ENCODE results near the gene PPIL1.
"Not testable (repeated sequence)": the region's sequence is repeated elsewhere in the genome, so short reads cannot be mapped to it uniquely, and the experiment has no call there.

PPIL1 gene

DNA sequence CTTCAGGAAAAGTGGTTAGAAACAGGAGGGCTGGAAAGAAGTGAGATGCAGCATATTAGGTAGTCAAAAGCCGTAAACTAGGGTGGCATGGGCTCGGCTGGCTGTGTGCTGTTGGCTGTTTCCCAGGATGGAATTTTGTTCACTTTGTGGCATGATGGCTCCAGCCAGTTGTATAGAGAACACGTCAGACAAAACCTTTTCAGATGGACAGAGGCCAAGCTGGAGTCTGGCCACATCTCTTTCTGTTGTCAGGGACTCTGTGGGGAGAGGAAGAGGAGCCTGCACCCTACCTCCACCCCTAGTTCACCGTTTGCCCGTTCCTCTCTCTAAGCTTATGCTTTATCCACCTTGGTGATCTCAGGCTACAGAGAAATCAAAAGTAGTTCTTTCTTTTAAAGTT lies 33.2 kb upstream of the PPIL1 start:
- Histone ChIP-seq H3K36me3 (ENCODE audit: control insufficient read depth, insufficient read depth, low read length) (no peaks in the 10 kb centered on the region), H3K27me3 (ENCODE audit: control insufficient read depth, insufficient read depth, low read length) (no peaks in the 10 kb centered on the region), H3K4me1 (ENCODE audit: control insufficient read depth, insufficient read depth, low read length) (no peaks in the 10 kb centered on the region), H3K9ac (ENCODE audit: low read depth, low read length) (no peak overlapping the region), H3K9me3 (ENCODE audit: control insufficient read depth, insufficient read depth, low read length) (no peaks in the 10 kb centered on the region), H3K4me3 (ENCODE audit: low read depth, low read length) (no peak overlapping the region)

DNA sequence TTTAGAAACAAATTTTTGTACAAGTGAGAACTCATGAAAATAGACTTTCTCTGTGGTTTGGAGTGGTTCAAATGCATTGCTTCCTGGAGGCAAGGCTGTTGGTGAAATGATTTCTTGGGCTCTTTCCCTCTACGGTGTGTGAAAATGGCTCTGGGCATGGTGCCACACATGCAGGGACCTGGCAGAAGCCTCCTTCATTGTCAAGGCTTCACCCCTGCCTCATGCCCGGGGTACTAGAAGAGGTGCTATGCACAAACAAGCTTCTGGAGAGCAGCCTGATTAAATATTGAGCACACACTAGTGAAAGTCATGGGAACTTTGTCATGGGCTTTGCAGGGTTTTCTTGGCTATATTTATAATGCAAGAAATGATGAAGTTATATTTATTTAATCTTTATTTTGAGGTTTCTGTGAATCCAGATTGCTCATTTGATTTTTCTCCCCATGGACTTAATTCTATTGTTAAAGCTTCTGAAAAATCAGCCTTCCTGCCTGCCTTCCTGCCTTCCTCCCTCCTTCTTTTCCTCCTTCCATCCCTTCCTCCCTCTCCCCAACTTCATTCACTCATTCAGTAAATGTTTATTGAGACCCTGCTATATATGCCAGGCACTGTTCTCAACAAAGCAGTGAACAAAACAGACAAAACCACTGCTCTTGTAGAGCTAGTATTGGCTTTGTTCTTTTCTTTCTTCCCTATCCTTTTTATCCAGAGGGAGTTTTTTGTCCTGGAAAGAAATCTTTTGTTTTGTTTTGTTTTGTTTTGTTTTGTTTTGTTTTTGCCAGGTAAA lies 32.1 kb upstream of the PPIL1 start:
- H3K27me3 ChIP-seq (ENCODE audit: control insufficient read depth, insufficient read depth, low read length), result no peaks in the 10 kb centered on the region
- H3K9ac ChIP-seq (ENCODE audit: low read depth, low read length), result no peak overlapping the region
- H3K9me3 ChIP-seq (ENCODE audit: control insufficient read depth, insufficient read depth, low read length), result no peaks in the 10 kb centered on the region
- H3K4me1 ChIP-seq (ENCODE audit: control insufficient read depth, insufficient read depth, low read length), result no peaks in the 10 kb centered on the region
- no peak overlapping the region for H3K4me3 ChIP-seq (ENCODE audit: low read depth, low read length)
- no peaks in the 10 kb centered on the region for H3K36me3 ChIP-seq (ENCODE audit: control insufficient read depth, insufficient read depth, low read length)

DNA sequence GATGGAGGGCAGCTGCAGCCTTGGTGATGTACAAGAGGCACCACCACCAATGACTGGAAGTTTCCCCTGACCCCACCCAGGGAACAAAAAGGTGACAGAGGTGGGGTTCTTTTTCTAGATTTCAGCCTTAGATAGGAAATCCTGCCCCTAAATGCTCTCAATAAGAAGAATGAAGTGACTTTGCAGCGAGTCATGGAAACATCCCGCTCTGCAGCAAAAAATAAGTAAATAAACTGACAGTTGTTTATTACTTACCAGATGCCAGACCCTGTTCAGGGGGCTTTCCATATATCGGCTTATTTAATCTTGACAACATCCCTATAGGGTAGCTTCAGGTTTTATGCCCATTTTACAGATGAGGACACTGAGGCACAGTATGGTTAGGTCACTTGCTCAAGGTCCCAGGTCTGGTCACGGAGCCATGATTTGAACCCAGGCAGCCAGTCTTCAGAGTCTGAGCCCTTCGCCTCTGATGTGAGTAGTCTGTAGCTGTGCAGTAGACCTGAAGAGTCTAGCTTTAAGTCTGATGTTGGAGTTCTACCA lies 30.3 kb upstream of the PPIL1 start:
- no peaks in the 10 kb centered on the region for H3K27me3 ChIP-seq (ENCODE audit: control insufficient read depth, insufficient read depth, low read length)
- no peak overlapping the region for H3K9ac ChIP-seq (ENCODE audit: low read depth, low read length)
- no peaks in the 10 kb centered on the region for H3K36me3 ChIP-seq (ENCODE audit: control insufficient read depth, insufficient read depth, low read length)
- no peaks in the 10 kb centered on the region for H3K9me3 ChIP-seq (ENCODE audit: control insufficient read depth, insufficient read depth, low read length)
- no peak overlapping the region for H3K4me3 ChIP-seq (ENCODE audit: low read depth, low read length)
- H3K4me1 ChIP-seq (ENCODE audit: control insufficient read depth, insufficient read depth, low read length), result no peaks in the 10 kb centered on the region

DNA sequence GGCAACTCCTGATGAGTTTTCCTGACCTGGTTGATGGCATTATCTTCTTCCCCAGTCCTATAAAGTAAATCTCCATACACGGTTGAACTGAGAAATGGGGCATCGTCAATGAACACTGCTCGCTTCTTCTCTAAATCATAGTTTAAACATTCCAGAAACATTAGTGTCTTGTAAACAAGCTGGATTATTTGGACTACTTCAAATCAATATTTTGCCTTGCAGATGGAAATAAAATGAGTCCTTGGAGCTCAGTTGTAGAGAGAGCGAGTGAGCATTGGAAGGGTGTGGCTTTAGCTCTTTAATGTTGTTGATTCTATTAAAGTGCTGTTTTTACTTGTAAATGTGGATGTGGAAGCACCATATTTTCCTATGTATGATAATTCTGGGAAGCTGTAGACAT lies 29.5 kb upstream of the PPIL1 start:
- no peak overlapping the region for H3K9ac ChIP-seq (ENCODE audit: low read depth, low read length)
- H3K27me3 ChIP-seq (ENCODE audit: control insufficient read depth, insufficient read depth, low read length), result no peaks in the 10 kb centered on the region
- no peaks in the 10 kb centered on the region for H3K36me3 ChIP-seq (ENCODE audit: control insufficient read depth, insufficient read depth, low read length)
- H3K4me3 ChIP-seq (ENCODE audit: low read depth, low read length), result no peak overlapping the region
- H3K9me3 ChIP-seq (ENCODE audit: control insufficient read depth, insufficient read depth, low read length), result no peaks in the 10 kb centered on the region
- no peaks in the 10 kb centered on the region for H3K4me1 ChIP-seq (ENCODE audit: control insufficient read depth, insufficient read depth, low read length)

DNA sequence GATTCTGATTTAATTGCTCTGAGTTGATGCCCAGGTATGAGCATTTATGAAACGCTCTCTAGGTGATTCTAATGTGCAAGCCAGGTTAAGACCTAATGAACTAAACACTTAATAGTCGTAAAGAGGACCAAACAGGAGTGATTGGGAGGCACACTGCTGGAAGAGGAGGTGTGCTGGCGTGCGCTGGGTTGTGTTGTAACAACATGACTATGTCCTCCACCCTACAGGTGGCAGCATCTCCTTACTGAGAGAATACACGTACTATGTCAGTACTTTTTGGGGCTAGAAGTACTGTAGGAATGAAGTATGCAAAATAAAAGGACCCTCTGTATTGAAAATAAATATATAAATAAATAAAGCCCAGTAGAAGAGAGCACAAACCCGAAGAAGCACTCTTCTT lies 23.0 kb upstream of the PPIL1 start:
- peaks cover 3% of the 10 kb centered on the region for H3K4me1 ChIP-seq (ENCODE audit: control insufficient read depth, insufficient read depth, low read length)
- no peak overlapping the region for H3K4me3 ChIP-seq (ENCODE audit: low read depth, low read length)
- no peaks in the 10 kb centered on the region for H3K9me3 ChIP-seq (ENCODE audit: control insufficient read depth, insufficient read depth, low read length)
- H3K36me3 ChIP-seq (ENCODE audit: control insufficient read depth, insufficient read depth, low read length), result no peaks in the 10 kb centered on the region
- H3K27me3 ChIP-seq (ENCODE audit: control insufficient read depth, insufficient read depth, low read length), result no peaks in the 10 kb centered on the region
- H3K9ac ChIP-seq (ENCODE audit: low read depth, low read length), result no peak overlapping the region

DNA sequence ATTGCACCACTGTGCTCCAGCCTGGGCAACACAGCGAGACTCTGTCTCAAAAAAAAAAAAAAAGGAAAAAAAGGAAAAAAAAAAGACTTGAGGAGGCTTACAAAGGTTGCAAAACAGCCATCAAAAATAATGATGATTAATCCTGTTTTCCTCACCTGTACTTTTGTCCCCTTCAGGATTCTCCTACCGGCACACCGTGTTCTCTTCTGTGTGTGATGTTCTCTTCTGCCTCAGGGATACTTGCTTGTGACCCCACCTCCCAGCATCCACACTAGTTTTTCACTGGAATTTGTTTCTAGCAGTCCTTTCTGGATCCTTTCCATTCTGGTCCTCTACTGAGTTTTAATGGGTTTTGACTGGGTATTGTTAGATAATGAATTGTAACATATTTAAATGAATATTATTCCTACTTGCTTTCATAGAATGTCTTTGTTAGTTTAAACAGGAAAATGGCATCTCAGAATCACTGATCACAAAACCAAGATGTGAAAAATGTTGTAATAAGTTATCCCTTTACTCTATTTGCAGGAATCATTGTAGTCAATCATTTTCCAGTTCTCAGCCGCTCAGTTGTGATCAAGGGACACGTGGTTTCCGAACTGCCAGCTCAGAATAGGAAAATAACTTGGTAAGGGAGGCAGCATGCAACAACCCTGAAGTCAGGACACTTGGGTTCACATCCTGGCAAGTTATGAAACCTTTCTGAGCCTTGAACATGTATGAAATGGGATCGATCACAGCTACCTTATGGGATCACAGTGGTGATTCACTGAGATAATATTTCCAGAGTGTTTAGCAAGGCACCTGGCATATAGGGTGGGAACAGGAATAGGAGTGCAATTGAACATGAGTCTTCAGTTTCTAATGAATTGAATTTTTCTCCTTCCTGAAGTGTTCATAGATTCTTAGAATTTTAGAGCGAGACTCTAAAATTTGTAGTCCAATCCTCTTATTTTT lies 19.7 kb upstream of the PPIL1 start:
- H3K27me3 ChIP-seq (ENCODE audit: control insufficient read depth, insufficient read depth, low read length), result no peaks in the 10 kb centered on the region
- H3K4me1 ChIP-seq (ENCODE audit: control insufficient read depth, insufficient read depth, low read length), result peaks cover 3% of the 10 kb centered on the region
- H3K9ac ChIP-seq (ENCODE audit: low read depth, low read length), result no peak overlapping the region
- no peaks in the 10 kb centered on the region for H3K9me3 ChIP-seq (ENCODE audit: control insufficient read depth, insufficient read depth, low read length)
- H3K36me3 ChIP-seq (ENCODE audit: control insufficient read depth, insufficient read depth, low read length), result no peaks in the 10 kb centered on the region
- no peak overlapping the region for H3K4me3 ChIP-seq (ENCODE audit: low read depth, low read length)

DNA sequence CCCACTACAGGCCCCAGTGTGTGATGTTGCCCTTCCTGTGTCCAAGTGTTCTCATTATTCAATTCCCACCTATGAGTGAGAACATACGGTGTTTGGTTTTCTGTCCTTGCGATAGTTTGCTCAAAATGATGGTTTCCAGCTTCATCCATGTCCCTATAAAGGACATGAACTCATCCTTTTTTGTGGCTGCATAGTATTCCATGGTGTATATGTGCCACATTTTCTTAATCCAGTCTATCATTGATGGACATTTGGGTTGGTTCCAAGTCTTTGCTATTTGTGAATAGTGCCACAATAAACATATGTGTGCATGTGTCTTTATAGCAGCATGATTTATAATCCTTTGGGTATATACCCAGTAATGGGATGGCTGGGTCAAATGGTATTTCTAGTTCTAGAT lies 16.6 kb upstream of the PPIL1 start:
- H3K36me3 ChIP-seq (ENCODE audit: control insufficient read depth, insufficient read depth, low read length); H3K4me1 ChIP-seq (ENCODE audit: control insufficient read depth, insufficient read depth, low read length); H3K27me3 ChIP-seq (ENCODE audit: control insufficient read depth, insufficient read depth, low read length); H3K9ac ChIP-seq (ENCODE audit: low read depth, low read length); H3K9me3 ChIP-seq (ENCODE audit: control insufficient read depth, insufficient read depth, low read length); H3K4me3 ChIP-seq (ENCODE audit: low read depth, low read length): not testable (repeated sequence)

DNA sequence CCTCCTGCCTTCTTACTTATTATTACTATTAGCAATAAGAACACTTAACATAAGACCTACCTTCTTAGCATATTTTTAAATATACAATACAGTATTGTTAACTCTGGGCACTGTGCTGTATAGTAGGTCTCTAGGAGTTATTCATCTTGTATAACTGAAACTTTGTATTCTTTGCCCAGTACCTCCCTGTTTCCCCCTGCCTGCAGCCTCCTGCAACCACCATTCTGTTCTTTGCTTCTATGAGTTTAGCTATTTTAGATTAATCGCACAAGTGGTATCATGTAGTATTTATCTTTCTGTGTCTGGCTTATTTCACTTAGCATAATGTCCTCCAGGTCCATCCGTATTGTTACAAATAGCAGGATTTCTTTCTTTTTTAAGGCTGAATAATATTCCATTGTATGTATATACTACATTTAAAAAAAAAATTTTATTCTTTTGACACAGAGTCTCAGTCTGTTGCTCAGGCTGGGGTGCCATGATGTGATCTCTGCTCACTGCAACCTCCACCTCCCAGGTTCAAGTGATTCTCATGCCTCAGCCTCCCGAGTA lies 15.6 kb upstream of the PPIL1 start:
- H3K9me3 ChIP-seq (ENCODE audit: control insufficient read depth, insufficient read depth, low read length), result no peaks in the 10 kb centered on the region
- H3K36me3 ChIP-seq (ENCODE audit: control insufficient read depth, insufficient read depth, low read length), result no peaks in the 10 kb centered on the region
- H3K4me1 ChIP-seq (ENCODE audit: control insufficient read depth, insufficient read depth, low read length), result peaks cover 7% of the 10 kb centered on the region
- H3K9ac ChIP-seq (ENCODE audit: low read depth, low read length), result no peak overlapping the region
- no peak overlapping the region for H3K4me3 ChIP-seq (ENCODE audit: low read depth, low read length)
- H3K27me3 ChIP-seq (ENCODE audit: control insufficient read depth, insufficient read depth, low read length), result no peaks in the 10 kb centered on the region

DNA sequence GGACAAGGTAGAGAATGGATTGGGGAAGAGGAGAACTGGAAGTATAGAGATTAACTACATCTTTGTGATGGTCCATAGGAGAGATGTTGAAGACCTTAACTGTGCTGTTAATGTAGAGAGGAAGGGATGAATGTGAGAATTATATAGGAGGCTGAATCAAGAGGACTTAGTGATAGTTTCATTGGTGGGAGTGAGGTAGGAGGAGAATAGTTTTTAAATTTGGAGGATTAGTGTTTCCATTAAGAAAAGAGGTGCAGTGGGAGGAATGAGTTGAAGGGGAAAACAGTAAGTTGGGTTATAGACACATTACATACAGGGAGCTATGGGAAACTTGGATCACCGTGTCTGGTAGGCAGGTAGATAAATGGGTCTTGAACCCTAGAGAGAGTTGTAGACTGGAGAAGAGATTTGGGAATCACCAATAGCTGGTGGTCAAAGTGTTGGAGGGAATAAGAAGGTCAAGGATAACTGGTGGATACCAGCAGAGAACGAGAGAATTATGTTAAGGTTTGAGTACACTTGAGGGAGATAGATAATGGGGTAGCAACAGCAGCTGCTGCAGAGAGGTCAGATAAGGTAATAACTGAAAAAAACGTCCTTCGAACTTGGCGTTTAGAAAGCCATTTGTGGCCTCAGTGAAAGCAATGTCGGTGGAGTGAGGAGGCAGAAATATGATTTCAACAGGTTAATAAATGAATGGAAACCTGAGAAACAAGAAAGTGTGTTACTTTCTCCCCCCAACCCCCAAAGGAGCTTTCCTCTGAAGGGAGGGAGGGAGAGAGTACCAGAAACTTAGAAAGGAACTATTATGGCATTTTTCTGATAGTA lies 14.3 kb upstream of the PPIL1 start:
- no peak overlapping the region for H3K4me3 ChIP-seq (ENCODE audit: low read depth, low read length)
- no peak overlapping the region for H3K9ac ChIP-seq (ENCODE audit: low read depth, low read length)
- peaks cover 7% of the 10 kb centered on the region for H3K4me1 ChIP-seq (ENCODE audit: control insufficient read depth, insufficient read depth, low read length)
- no peaks in the 10 kb centered on the region for H3K27me3 ChIP-seq (ENCODE audit: control insufficient read depth, insufficient read depth, low read length)
- no peaks in the 10 kb centered on the region for H3K9me3 ChIP-seq (ENCODE audit: control insufficient read depth, insufficient read depth, low read length)
- H3K36me3 ChIP-seq (ENCODE audit: control insufficient read depth, insufficient read depth, low read length), result no peaks in the 10 kb centered on the region

DNA sequence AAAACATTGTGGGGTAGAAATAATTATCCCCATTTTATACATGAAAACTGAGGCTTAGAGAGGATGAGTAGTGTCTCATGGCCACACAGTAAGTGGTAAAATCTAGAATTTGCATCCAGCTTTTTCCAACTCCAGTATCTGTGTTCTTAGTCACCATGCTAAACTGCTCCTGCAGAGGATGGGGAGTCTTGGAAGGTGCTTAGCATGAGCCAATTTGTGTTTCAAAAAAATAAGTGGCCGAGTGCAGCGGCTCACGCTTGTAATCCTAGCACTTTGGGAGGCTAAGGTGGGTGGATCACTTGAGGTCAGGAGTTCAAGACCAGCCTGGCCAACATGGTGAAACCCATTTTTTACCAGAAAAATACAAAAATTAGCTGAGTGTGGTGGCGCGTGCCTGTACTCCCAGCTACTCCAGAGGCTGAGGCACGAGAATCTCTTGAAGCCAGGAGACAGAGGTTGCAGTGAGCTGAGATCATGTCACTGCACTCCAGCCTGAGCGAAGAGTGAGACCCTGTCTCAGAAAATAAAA lies 13.6 kb upstream of the PPIL1 start:
- no peaks in the 10 kb centered on the region for H3K9me3 ChIP-seq (ENCODE audit: control insufficient read depth, insufficient read depth, low read length)
- peaks cover 7% of the 10 kb centered on the region for H3K4me1 ChIP-seq (ENCODE audit: control insufficient read depth, insufficient read depth, low read length)
- H3K27me3 ChIP-seq (ENCODE audit: control insufficient read depth, insufficient read depth, low read length), result no peaks in the 10 kb centered on the region
- no peaks in the 10 kb centered on the region for H3K36me3 ChIP-seq (ENCODE audit: control insufficient read depth, insufficient read depth, low read length)
- no peak overlapping the region for H3K9ac ChIP-seq (ENCODE audit: low read depth, low read length)
- H3K4me3 ChIP-seq (ENCODE audit: low read depth, low read length), result no peak overlapping the region

All from iPS-15b (cell line).